ENCODE measurements around the gene CCT6B. TPM values are rescaled to one million over a fixed set of nuclear protein-coding genes. Genes with fewer than 3 reads are reported as not detected.

CCT6B gene
- total RNA-seq, 1 donor from 2014 or later, result 1.0 TPM

- no peak overlapping the region for H3K27ac Mint-ChIP-seq
Measured at GRCh38 chr17:34895383-34895782, 65.9 kb downstream of the CCT6B start.

GRCh38 chr17:34894964-34895363 is 66.3 kb downstream of the CCT6B start:
- H3K36me3 Mint-ChIP-seq (ENCODE audit: low read depth), result no peaks in the 10 kb centered on the region
- no peaks in the 10 kb centered on the region for H3K9me3 Mint-ChIP-seq
- H3K4me3 Mint-ChIP-seq, result no peak overlapping the region
- no peaks in the 10 kb centered on the region for H3K4me1 Mint-ChIP-seq (ENCODE audit: low read depth)
- no peak overlapping the region for H3K27ac Mint-ChIP-seq
- intact Hi-C loops (cut with micrococcal nuclease), result no loop called here
- H3K27me3 Mint-ChIP-seq (ENCODE audit: insufficient read depth), result peaks cover 15% of the 10 kb centered on the region
- no peak for DNase-seq (ENCODE audit: low spot score)

More at GRCh38 chr17:34895383-34895782, 65.9 kb downstream of the CCT6B start:
- Mint-ChIP-seq H3K36me3 (ENCODE audit: low read depth) (no peaks in the 10 kb centered on the region), H3K9me3 (no peaks in the 10 kb centered on the region), H3K27me3 (ENCODE audit: insufficient read depth) (peaks cover 15% of the 10 kb centered on the region), H3K4me1 (ENCODE audit: low read depth) (no peaks in the 10 kb centered on the region), H3K4me3 (no peak overlapping the region)
- no peak for DNase-seq (ENCODE audit: low spot score)
- intact Hi-C loops (cut with micrococcal nuclease), result no loop called here

GRCh38 chr17:34892461-34893249 is 68.6 kb downstream of the CCT6B start:
- intact Hi-C loops (cut with micrococcal nuclease), result no loop called here
- peaks cover 15% of the 10 kb centered on the region for H3K27me3 Mint-ChIP-seq (ENCODE audit: insufficient read depth)
- H3K9me3 Mint-ChIP-seq, result no peaks in the 10 kb centered on the region
- H3K36me3 Mint-ChIP-seq (ENCODE audit: low read depth), result no peaks in the 10 kb centered on the region
- H3K4me1 Mint-ChIP-seq (ENCODE audit: low read depth), result no peaks in the 10 kb centered on the region
- no peak overlapping the region for H3K27ac Mint-ChIP-seq
- DNase-seq (ENCODE audit: low spot score), result no peak
- no peak overlapping the region for H3K4me3 Mint-ChIP-seq

DNA sequence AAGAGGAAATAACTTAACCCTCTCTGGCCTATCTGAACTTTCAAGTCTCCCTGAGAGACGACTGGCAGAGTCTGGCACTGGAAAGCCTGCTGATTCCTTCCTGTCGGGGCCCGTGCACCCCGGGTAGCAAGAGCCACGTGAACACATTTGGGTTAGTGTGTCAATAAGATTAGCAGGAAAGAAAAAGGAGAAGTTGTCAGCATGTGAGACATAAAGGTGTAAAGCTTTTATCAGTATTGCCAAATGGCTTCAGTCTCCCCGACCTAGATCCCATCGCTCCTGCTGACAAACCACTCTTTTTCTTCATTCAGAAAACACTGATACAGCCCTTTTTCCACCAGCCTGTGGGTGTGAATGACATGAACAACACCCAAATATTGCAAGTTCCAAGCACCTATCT is 74.4 kb downstream of the CCT6B start:
- Mint-ChIP-seq H3K27me3 (ENCODE audit: insufficient read depth) (peaks cover 14% of the 10 kb centered on the region), H3K9me3 (no peaks in the 10 kb centered on the region), H3K36me3 (ENCODE audit: low read depth) (no peaks in the 10 kb centered on the region), H3K4me1 (ENCODE audit: low read depth) (no peaks in the 10 kb centered on the region), H3K4me3 (no peak overlapping the region), H3K27ac (no peak overlapping the region)
- no peak for DNase-seq (ENCODE audit: low spot score)
- intact Hi-C loops (cut with micrococcal nuclease), result no loop called here

DNA sequence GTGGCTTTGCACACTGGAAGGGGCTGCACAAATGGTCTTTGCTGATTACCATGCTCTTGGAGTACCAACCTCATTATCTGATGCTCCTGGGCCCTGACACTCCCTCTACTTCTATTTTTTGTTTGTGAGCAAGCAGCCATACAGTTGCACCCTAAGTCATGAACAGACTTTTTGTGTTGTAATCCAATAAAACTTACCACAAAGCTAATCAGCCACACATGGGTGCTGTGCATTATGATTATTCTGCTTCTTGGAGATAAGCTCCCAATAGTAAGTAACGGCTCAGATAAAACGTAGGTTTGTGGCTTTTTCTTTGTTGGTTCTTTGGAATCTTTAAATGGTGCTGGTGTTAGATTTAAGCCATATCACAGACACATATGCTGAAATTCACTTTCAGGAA is 76.2 kb downstream of the CCT6B start:
- Mint-ChIP-seq H3K27ac (no peak overlapping the region), H3K27me3 (ENCODE audit: insufficient read depth) (peaks cover 21% of the 10 kb centered on the region), H3K36me3 (ENCODE audit: low read depth) (no peaks in the 10 kb centered on the region), H3K4me1 (ENCODE audit: low read depth) (no peaks in the 10 kb centered on the region), H3K9me3 (no peaks in the 10 kb centered on the region), H3K4me3 (no peak overlapping the region)
- intact Hi-C loops (cut with micrococcal nuclease), result no loop called here
- DNase-seq (ENCODE audit: low spot score), result no peak

DNA sequence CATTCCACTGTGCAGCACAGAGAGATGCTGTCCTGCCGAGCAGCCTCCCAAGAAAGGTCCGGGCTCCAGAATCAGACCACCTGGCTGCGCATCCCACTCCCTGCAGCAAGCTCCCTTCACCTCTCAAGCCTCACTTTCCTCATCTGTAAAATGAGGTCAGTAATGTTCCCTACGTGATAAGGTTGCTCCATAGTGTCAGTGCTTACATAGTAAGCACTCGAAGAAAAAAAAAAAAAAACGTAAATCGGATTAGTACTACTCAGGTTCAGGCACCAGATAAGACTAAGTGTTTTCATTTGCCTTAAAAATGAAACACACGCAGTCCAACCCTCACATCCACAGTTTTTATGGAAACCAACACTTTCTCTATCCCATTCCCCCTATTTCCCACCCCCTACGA is 76.7 kb downstream of the CCT6B start:
- no peak for DNase-seq (ENCODE audit: low spot score)
- Mint-ChIP-seq H3K27me3 (ENCODE audit: insufficient read depth) (peaks cover 25% of the 10 kb centered on the region), H3K9me3 (no peaks in the 10 kb centered on the region), H3K4me1 (ENCODE audit: low read depth) (no peaks in the 10 kb centered on the region), H3K4me3 (no peak overlapping the region), H3K36me3 (ENCODE audit: low read depth) (no peaks in the 10 kb centered on the region), H3K27ac (no peak overlapping the region)
- intact Hi-C loops (cut with micrococcal nuclease), result no loop called here

DNA sequence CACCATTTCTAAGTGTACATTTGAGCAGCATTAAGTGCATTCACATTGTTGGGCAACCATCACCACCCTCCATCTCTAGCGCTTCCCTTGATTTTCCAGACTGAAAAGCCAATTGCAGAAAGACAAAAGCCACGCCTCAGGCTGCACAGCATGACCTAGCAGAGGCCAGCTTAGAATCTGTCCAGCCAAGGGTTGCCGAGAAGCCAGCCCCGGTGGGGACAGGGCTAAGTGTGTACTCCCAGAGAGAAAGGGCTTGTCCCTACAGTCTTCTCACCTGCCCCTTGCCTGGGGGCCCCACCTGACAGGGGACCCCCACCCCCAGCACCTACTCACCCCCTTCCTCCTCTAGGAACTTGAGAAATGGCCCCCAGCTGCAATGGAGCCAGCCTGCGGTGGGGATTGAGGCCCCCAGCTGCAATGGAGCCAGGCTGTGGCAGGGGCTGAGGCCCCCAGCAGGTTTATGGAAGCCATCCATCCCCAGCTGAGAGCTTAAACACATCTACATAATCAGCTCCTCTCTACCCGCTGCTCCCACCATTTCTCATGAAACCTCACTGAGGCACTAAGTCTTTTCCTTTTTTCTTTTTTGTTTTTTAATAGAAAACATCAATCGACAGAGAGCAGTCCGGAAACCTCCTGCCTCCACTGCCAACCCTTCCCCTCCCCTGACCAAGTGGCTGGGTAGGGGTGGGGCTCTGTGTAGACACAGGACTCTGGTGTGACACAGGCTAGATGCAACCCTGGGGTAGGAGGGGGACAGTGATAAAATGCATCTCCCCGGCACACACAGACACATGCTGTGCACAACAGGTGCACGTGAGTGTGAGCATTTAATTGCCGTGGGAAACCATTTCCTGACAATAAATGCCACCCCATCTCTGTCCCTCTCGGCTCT is 77.9 kb downstream of the CCT6B start:
- Mint-ChIP-seq H3K4me1 (ENCODE audit: low read depth) (no peaks in the 10 kb centered on the region), H3K27ac (no peak overlapping the region), H3K36me3 (ENCODE audit: low read depth) (no peaks in the 10 kb centered on the region), H3K27me3 (ENCODE audit: insufficient read depth) (peaks cover 22% of the 10 kb centered on the region), H3K4me3 (no peak overlapping the region), H3K9me3 (no peaks in the 10 kb centered on the region)
- no peak for DNase-seq (ENCODE audit: low spot score)
- intact Hi-C loops (cut with micrococcal nuclease), result no loop called here

- Mint-ChIP-seq H3K36me3 (ENCODE audit: low read depth) (no peaks in the 10 kb centered on the region), H3K4me3 (no peak overlapping the region), H3K9me3 (no peaks in the 10 kb centered on the region), H3K27me3 (ENCODE audit: insufficient read depth) (peaks cover 14% of the 10 kb centered on the region), H3K27ac (no peak overlapping the region), H3K4me1 (ENCODE audit: low read depth) (no peaks in the 10 kb centered on the region)
- intact Hi-C loops (cut with micrococcal nuclease), result no loop called here
- no peak for DNase-seq (ENCODE audit: low spot score)
Measured at GRCh38 chr17:34879146-34879545, 82.1 kb downstream of the CCT6B start.

Other genes starting within 250 kb of the CCT6B start
- 28.0 and 29.7 TPM in 2 replicates for gene ZNF830, start 80 bp upstream of the CCT6B start, total RNA-seq
- 70.9 and 75.2 TPM in 2 replicates for gene LIG3, start 19.1 kb upstream of the CCT6B start, total RNA-seq
- 28.1 and 28.2 TPM in 2 replicates for gene RFFL, start 102.2 kb upstream of the CCT6B start, total RNA-seq
- gene RAD51D, start 158.4 kb upstream of the CCT6B start, total RNA-seq, result 29.8 and 34.9 TPM in 2 replicates
- gene FNDC8, start 160.2 kb upstream of the CCT6B start, total RNA-seq, result not detected in 2 replicates
- gene NLE1, start 180.8 kb upstream of the CCT6B start, total RNA-seq, result 51.1 and 54.4 TPM in 2 replicates
- not detected in 2 replicates for gene UNC45B, start 186.4 kb upstream of the CCT6B start, total RNA-seq
- gene SLC35G3, start 232.9 kb upstream of the CCT6B start, total RNA-seq, result not detected in 2 replicates